Left ventricle myocardium inferior (tissue), 1 donor: ENCODE data around the gene EFNA5. TPM values are rescaled to one million over a fixed set of nuclear protein-coding genes. Genes with fewer than 3 reads are reported as not detected.

Experiments used
- DNase-seq: peaks from one replicate; pipeline ENCODE4 v3.0.0-alpha.2; 2020
- H3K27ac ChIP-seq: fragments of 200-600 bp; replicated peaks from 2 replicates; pipeline ENCODE4 v1.8.0; 2021
- H3K27me3 ChIP-seq: fragments of 200-600 bp; 2 replicates; pipeline ENCODE4 v1.8.0; 2021; ENCODE audit warnings: low read depth
- H3K36me3 ChIP-seq: fragments of 200-600 bp; 2 replicates; pipeline ENCODE4 v1.8.0; 2021
- H3K4me1 ChIP-seq: fragments of 200-600 bp; 2 replicates; pipeline ENCODE4 v1.8.0; 2021
- H3K4me3 ChIP-seq: fragments of 200-600 bp; 2 replicates; pipeline ENCODE4 v1.8.0; 2021; ENCODE audit warnings: mild to moderate bottlenecking, moderate library complexity
- H3K9me3 ChIP-seq: fragments of 200-600 bp; replicated peaks from 2 replicates; pipeline ENCODE4 v1.8.0; 2021
- intact Hi-C: fragments of 100-400 bp; cut with micrococcal nuclease; formaldehyde crosslinking; loops from one replicate; pipeline ENCODE4 v1.11.0; 2022
- total RNA-seq: library from RNA; stranded (reverse); fragmentation: NEBNext Ultra II Directional; extraction: Animal tissue kit (Norgen Biotek cat#: 25700); gene quantifications from one replicate; pipeline ENCODE4 v1.2.1, GENCODE V29; 2021
- TF ChIP-seq, protein P1 (sequence below): fragments of 200-600 bp; IDR thresholded peaks from 2 replicates; pipeline ENCODE4 v1.8.0; 2021; ENCODE audit warnings: antibody characterized with exemption, mild to moderate bottlenecking, borderline replicate concordance
- donor health status: DM: no; HTN: yes; CAD: no; lungs with severe emphysema.

The EFNA5 gene
- total RNA-seq, 1 donor from 2014 or later = 28.2 TPM

DNA sequence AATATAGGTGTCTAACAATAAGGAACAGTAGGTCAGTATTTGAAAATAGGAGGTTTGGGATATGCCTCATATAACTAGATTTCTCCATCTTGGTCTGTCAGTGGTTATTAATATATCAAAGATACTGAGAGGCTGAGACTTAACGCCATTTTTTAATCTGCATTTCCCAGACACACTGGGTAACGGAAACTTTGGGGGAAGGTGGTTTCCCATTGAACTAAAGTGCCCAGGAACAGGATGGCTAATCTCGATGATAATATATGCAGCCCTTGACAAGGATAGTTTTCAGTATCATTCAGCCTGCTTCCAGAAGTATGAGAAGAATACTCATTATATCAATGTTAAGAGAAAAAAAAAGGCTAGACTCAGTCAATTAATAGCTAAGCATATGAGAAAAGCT is 30.7 kb downstream of the EFNA5 start:
- DNase-seq = no peak
- no peaks in the 10 kb centered on the region for H3K9me3 ChIP-seq
- intact Hi-C loops = no loop called here
- H3K27me3 ChIP-seq = no peaks in the 10 kb centered on the region
- H3K36me3 ChIP-seq = no peaks in the 10 kb centered on the region
- no peak overlapping the region for H3K27ac ChIP-seq
- H3K4me1 ChIP-seq = peaks cover 16% of the 10 kb centered on the region
- H3K4me3 ChIP-seq = no peak overlapping the region
- TF ChIP-seq, protein P1, sequence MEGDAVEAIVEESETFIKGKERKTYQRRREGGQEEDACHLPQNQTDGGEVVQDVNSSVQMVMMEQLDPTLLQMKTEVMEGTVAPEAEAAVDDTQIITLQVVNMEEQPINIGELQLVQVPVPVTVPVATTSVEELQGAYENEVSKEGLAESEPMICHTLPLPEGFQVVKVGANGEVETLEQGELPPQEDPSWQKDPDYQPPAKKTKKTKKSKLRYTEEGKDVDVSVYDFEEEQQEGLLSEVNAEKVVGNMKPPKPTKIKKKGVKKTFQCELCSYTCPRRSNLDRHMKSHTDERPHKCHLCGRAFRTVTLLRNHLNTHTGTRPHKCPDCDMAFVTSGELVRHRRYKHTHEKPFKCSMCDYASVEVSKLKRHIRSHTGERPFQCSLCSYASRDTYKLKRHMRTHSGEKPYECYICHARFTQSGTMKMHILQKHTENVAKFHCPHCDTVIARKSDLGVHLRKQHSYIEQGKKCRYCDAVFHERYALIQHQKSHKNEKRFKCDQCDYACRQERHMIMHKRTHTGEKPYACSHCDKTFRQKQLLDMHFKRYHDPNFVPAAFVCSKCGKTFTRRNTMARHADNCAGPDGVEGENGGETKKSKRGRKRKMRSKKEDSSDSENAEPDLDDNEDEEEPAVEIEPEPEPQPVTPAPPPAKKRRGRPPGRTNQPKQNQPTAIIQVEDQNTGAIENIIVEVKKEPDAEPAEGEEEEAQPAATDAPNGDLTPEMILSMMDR = no peak

DNA sequence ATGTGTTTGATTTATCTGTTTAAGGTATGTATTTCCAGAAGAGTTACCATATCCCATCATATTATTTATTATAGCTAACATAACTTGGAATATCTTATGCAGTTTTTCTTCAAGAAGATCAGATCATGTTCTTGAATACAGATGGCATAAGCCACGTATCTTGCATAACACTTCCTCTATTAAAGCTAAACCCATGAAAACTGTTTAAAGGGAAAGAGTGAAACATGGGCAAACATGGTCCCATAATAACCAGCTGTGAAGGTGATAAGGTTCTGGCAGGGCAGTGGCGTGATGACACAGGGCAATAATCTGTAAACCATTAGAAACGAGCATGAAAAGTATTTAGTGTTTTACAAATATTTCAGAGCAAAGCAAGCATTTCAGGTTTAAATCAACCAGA is 34.2 kb downstream of the EFNA5 start:
- Histone ChIP-seq H3K27me3 (no peaks in the 10 kb centered on the region), H3K9me3 (no peaks in the 10 kb centered on the region), H3K4me3 (no peak overlapping the region), H3K4me1 (peaks cover 16% of the 10 kb centered on the region), H3K36me3 (no peaks in the 10 kb centered on the region), H3K27ac (no peak overlapping the region)
- TF ChIP-seq, protein P1 = no peak
- intact Hi-C loops = no loop called here
- DNase-seq = no peak

DNA sequence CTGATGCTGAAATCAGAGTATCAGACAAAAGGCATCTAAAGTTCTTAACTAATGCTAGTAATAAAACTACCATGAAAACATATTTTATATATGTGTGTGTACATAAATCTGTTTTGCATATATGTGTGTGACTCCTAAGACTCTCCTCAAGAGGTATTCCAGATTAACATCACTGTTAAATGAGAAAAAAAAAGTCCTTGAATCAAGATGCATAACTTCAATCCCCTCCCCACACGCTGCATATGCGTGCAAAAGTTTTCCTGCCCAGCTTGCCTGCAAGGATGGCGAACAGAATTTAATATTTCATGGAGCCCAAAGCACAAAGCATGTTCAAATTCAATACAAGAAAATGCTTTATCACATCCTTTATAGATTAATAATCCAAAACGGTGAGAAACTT is 34.7 kb downstream of the EFNA5 start:
- no peak for DNase-seq
- H3K4me3 ChIP-seq = no peak overlapping the region
- no peaks in the 10 kb centered on the region for H3K36me3 ChIP-seq
- H3K27ac ChIP-seq = no peak overlapping the region
- intact Hi-C loops = no loop called here
- no peaks in the 10 kb centered on the region for H3K9me3 ChIP-seq
- H3K4me1 ChIP-seq = peaks cover 16% of the 10 kb centered on the region
- TF ChIP-seq, protein P1 = no peak
- no peaks in the 10 kb centered on the region for H3K27me3 ChIP-seq

DNA sequence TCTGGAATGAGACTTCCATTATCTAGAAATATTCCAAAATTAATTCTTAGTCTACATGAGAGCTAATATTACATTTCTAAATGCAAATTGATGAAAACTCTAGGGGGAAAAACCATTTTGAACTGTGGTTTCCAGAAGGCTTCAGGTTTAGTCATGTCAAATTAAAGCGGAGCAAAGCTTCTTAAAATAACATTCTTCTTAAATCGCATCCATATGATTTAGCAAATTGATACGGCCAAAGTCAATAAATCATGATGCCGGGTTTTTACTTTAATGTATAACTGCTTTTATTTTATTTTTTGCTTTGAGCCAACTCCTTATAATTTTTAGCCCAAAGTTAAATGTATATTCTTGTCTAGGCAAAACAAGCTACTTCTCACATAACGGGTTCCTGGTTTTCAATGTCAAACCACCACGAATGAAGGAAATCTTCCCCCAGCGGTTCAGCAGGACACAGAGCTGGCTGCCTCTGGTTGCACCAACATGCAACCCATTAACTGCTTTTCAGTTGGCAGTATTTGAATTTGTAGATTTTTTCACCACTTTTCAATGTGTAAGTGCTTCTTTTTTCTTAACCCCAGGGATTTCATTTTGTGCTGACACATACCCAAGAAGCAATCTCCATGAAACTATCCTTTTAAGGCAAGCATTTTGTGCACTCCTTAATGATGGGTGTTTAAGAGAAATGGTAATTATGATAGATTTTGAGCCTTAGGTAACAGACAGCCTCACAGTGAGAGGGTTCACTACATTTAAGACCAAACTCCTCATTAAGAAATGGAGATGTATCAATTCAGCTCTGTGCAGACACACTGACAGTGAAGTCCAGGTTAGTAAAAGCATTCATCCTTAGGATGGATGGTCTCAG is 35.5 kb downstream of the EFNA5 start:
- TF ChIP-seq, protein P1 = no peak
- H3K4me1 ChIP-seq = peaks cover 11% of the 10 kb centered on the region
- no peaks in the 10 kb centered on the region for H3K36me3 ChIP-seq
- H3K4me3 ChIP-seq = no peak overlapping the region
- no peak for DNase-seq
- no peaks in the 10 kb centered on the region for H3K27me3 ChIP-seq
- no peaks in the 10 kb centered on the region for H3K9me3 ChIP-seq
- intact Hi-C loops = no loop called here
- no peak overlapping the region for H3K27ac ChIP-seq

DNA sequence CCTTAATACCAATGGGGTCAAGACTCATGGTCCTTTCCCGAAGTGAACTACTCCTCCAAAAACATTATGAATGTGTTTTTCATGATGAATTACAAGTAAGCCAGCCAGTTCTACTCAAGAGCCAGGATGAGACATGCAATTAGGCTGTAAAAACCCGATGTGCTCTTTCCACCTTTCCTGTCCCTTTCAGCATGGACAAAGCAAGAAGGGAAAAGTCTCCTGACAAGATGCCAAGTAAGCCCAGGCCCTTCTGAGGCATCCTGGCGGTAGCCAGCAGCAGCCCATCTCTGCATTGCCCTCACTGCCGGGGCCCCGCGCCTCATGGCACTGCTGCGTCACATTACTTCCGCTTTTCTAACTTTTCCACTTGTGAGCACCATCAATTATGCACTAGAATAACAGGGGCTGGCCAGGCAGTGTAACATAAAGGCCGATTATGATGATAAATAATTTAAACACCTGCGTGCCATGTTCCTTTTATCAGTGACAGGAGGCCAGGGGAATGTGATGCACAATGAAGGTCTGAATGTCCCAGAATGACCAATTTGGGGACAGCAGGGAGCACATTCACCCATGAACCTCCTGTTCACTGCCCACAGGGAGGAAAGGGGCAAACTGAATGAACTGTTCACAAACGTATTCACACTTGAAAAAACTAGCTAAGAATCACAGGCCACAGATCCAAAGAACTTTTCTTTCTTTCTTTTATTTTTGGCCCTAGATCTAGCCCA is 37.4 kb downstream of the EFNA5 start:
- Histone ChIP-seq H3K27ac (no peak overlapping the region), H3K27me3 (no peaks in the 10 kb centered on the region), H3K4me3 (no peak overlapping the region), H3K9me3 (no peaks in the 10 kb centered on the region), H3K4me1 (no peaks in the 10 kb centered on the region), H3K36me3 (no peaks in the 10 kb centered on the region)
- DNase-seq = no peak
- TF ChIP-seq, protein P1 = no peak
- intact Hi-C loops = no loop called here
